NCI-H1092 treated with DMSO at 0.1 percent for 48 hours (cell line): ENCODE measurements around the gene HIP1.
"Not testable (repeated sequence)": the region's sequence is repeated elsewhere in the genome, so short reads cannot be mapped to it uniquely, and the experiment has no call there.

Experiments used
- DNase-seq: peaks from one replicate; lab custom pipeline; 2025; lab: John Stamatoyannopoulos, UW

HIP1 gene

GRCh38 chr7:75614401-75614800 is 124.3 kb downstream of the HIP1 start:
- no peak for DNase-seq

GRCh38 chr7:75613351-75613750 is 125.4 kb downstream of the HIP1 start:
- no peak for DNase-seq

GRCh38 chr7:75611557-75612178 is 127.1 kb downstream of the HIP1 start:
- DNase-seq = no peak

GRCh38 chr7:75609416-75609815 is 129.3 kb downstream of the HIP1 start:
- DNase-seq = not testable (repeated sequence)

DNA sequence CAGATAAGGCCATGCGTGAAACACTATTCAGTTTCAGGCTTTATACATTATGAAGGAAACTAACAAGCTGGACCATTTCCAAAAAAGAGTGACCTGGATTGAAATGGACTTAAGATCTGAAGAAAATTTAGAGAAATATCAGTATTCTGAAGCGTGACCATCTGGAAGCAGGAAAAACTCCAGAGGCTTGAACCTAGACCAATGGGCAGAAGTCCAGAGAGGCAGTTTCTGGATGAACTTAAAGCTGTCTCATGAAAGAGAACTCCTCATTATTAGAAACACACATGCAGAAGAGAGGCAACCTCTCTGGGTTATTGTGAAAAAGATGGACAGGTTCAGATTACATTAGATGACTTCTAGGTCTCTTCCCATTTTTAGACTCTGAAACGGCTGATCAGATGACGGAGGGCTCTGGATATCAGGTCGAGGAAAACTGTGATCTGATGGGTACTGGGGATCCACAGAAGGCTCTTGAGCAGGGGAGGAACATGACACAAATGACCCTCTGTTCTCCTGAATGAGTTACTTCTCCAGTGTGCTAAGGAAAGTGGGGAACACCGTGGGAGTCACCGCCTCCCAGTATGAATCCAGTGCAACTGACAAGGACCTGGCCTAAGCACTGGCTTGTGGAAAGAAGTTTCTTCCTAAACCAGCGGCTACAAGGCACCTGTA is 130.2 kb downstream of the HIP1 start:
- DNase-seq = no peak

DNA sequence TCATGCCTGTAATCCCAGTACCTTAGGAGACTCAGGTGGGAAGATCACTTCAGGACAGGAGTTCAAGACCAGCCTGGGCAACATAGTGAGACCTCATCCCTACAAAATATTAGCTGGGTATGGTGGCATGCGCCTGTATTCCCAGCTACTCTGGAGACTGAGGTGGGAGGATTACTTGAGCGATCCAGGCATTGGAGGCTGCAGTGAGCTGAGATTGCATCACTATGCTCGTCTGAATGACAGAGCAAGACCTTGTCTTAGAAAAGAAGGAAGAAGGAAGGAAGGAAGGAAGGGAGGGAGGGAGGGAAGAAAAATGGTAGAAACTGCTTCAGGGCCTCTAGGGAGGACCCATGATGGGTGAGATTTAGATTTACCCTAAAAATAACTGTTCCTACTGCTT is 134.3 kb downstream of the HIP1 start:
- DNase-seq = no peak

GRCh38 chr7:75602831-75603230 is 135.9 kb downstream of the HIP1 start:
- not testable (repeated sequence) for DNase-seq

- DNase-seq = no peak
Observed at GRCh38 chr7:75601539-75601938, 137.2 kb downstream of the HIP1 start.

DNA sequence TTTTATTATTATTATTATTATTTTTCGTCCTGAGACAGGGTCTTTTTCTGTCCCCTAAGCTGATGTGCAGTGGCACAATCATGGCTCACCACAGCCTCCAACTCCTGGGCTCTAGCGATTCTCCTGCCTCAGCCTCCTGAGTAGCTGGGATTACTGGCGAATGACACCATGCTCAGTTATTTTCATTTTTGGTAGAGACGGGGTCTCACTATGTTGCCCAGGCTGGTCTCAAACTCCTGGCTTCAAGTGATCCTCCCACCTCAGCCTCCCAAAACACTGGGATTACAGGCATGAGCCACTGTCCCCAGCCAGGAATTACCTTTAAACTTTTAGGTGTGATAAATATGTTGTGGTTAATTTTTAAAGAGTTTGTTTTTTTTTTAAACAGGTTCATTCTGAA is 138.0 kb downstream of the HIP1 start:
- DNase-seq = not testable (repeated sequence)

DNA sequence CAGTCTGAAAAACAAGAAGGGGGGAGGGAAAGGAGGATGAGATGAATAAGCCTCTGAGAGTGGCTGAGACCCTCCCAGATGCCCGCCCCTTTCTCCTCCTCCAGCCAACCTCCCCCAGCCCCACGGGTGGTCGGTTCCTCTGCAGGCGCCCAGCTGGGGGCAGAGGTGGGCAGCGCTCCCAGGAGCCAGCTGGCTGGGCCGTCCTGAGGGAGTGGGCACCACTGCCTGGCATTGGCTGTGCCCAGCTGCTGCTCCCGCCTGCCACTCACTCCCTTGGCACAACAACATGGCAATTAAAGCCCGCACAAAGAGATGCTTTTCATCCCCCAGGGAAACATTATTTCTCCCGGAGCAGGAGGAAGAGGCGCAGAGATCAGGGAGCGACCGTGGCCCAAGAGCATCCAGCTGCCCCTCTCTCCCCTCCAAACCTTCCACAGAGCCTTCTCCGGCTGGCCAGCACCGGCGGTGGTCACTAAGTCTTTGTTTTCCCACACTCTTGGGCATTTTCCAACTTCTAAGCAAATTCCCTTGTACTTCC is 139.4 kb downstream of the HIP1 start:
- peak; percentile 98 for DNase-seq

DNA sequence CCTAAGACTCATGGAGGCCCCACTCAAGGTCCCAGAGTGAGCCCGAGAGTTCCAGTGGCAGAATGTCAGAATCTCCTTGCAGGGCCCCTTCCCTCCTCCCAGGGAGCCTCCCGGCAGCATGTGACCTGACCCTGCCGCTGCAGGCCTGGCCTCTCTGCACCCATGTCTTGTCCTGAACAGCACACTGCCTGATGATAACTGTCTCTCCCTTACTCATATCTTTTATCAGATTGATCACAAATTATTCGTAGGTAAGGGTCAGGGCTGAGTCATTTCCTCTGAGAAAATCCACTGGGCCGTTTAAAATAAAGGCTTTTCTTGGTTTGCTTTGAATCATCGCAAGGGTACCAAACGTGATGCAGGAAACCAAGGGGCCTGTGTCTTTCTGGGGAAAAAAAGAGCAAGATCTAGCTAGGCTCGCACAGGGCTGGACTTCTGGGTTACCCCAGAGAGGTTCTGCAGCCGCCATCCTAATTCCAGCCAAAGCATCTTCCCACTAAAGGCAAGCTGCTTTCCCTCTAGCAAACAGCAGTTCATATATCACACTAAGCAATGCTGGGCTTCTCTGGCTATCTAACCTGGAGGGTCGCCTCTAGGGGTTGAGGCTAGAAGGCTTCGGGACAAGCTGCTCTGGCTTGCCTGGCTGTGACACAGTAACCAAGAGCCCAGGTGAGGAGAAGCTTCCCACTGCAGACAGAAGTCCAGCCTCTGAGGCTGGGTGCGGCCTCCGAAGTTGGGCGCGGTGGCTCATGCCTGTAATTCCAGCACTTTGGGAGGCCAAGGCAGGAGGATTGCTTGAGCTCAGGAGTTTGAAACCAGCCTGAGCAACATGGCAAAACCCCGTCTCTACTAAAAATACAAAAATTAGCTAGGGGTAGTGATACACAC is 141.8 kb downstream of the HIP1 start:
- no peak for DNase-seq

DNA sequence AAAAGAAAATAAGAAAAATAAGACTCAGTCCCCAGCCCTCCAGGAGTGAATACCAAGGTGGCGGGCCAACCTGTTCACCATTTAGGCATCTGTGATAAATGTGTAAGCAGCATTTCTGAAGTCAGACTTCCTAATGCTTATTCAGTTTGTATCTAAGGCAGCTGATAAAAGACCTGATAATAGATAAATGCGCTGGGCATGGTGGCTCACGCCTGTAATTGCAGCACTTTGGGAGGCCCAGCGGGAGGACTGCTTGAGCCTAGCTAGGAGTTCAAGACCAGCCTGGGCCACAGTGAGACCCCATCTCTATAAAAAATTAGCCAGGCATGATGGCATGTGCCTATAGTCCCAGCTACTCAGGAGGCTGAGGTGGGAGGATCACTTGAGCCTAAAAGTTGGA is 143.0 kb downstream of the HIP1 start:
- DNase-seq = no peak

- not testable (repeated sequence) for DNase-seq
Observed at GRCh38 chr7:75593500-75594184, 145.1 kb downstream of the HIP1 start.

GRCh38 chr7:75591467-75592255 is 147.1 kb downstream of the HIP1 start:
- no peak for DNase-seq

- no peak for DNase-seq
Observed at GRCh38 chr7:75590373-75591005, 148.3 kb downstream of the HIP1 start.

- no peak for DNase-seq
Observed at GRCh38 chr7:75584354-75584753, 154.4 kb downstream of the HIP1 start.

- DNase-seq = no peak
Observed at GRCh38 chr7:75583255-75583654, 155.5 kb downstream of the HIP1 start.

DNA sequence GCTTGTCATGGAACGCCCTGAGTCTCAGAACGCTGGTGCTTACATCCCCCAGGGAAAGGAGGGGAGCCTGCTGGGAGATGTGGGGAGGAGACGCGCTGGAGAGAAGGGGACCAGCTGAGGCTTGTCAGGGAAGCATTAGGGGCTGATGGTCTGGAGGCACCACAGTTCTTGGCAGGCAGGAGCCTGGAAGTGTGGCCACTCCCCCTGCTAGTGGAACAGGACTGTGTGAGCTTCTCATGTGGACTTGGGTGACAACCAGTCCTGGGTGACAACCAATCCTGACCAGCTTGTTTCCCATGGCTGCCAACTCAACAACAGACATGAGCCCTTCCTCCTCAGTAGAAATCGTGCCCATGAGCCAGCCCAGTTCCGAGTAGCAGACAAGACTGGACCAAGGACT is 158.8 kb downstream of the HIP1 start:
- DNase-seq = no peak

- no peak for DNase-seq
Observed at GRCh38 chr7:75578081-75578480, 160.7 kb downstream of the HIP1 start.

- DNase-seq = no peak
Observed at GRCh38 chr7:75575488-75576121, 163.1 kb downstream of the HIP1 start.
